Hypothalamus (tissue), 51 donors: ENCODE data around the gene RESF1.

ENCODE experiments used
- DNase-seq, 51 donors: peaks; one replicate each; lab custom pipeline; 2025; lab: John Stamatoyannopoulos, UW

Gene RESF1

GRCh38 chr12:32005496-32006125, 46.4 kb downstream of the RESF1 start:
- DNase-seq: no peak
